WTC11 (cell line): ENCODE measurements around the gene GALNT7. TPM values are rescaled to one million over a fixed set of nuclear protein-coding genes. Genes with fewer than 3 reads are reported as not detected.

Experiments
- ATAC-seq: fragments of 200-7000 bp; cut with Tn5 transposase; 2 replicates; pipeline ENCODE4 v1.10.0; 2021; ENCODE audit warnings: mild to moderate bottlenecking, moderate library complexity
- CTCF ChIA-PET: fragments of 300-600 bp; sonication (Branson Sonifier 250); formaldehyde crosslinking; loops from one replicate; lab custom pipeline; 2021; ENCODE audit warnings: antibody characterized with exemption; lab: Charles Lee
- POLR2A ChIA-PET: fragments of 350-600 bp; sonication (Branson Sonifier 250); formaldehyde crosslinking; loops from one replicate; lab custom pipeline; 2021; ENCODE audit warnings: antibody characterized with exemption; lab: Charles Lee
- DNase-seq: peaks from one replicate; pipeline ENCODE4 v3.0.0; 2021; ENCODE audit warnings: low spot score
- H3K27ac Mint-ChIP-seq: 2 replicates; pipeline ENCODE4 v1.8.0; 2021; ENCODE audit warnings: mixed read lengths
- H3K27me3 Mint-ChIP-seq: 2 replicates; pipeline ENCODE4 v1.8.0; 2021; ENCODE audit warnings: low read depth, mild to moderate bottlenecking, moderate library complexity, mixed read lengths
- H3K36me3 Mint-ChIP-seq: 2 replicates; pipeline ENCODE4 v1.8.0; 2021; ENCODE audit warnings: mixed read lengths
- H3K4me1 Mint-ChIP-seq: 2 replicates; pipeline ENCODE4 v1.8.0; 2022; ENCODE audit warnings: mixed read lengths
- H3K4me3 Mint-ChIP-seq: 2 replicates; pipeline ENCODE4 v1.8.0; 2021; ENCODE audit warnings: mild to moderate bottlenecking, moderate library complexity, mixed read lengths
- H3K9me3 Mint-ChIP-seq: 2 replicates; pipeline ENCODE4 v1.8.0; 2021; ENCODE audit warnings: mixed read lengths
- ATF1 ChIP-seq: sonication (generic); formaldehyde crosslinking; IDR thresholded peaks from 2 replicates; pipeline ENCODE4 v1.8.1; 2023; ENCODE audit warnings: mild to moderate bottlenecking, moderate library complexity, missing genetic modification reagents
- CBFB ChIP-seq: sonication (generic); formaldehyde crosslinking; IDR thresholded peaks from 2 replicates; pipeline ENCODE4 v1.8.1; 2022; ENCODE audit warnings: mild to moderate bottlenecking, low read depth, missing genetic modification reagents
- CDX4 ChIP-seq: fragments of 250-450 bp; sonication (Bioruptor Pico); IDR thresholded peaks from 2 replicates; pipeline ENCODE4 v1.9.0; 2021; ENCODE audit warnings: moderate library complexity, mild to moderate bottlenecking, inconsistent platforms, borderline replicate concordance
- CREB1 ChIP-seq: sonication (generic); formaldehyde crosslinking; IDR thresholded peaks from 2 replicates; pipeline ENCODE4 v1.8.0; 2023; ENCODE audit warnings: mild to moderate bottlenecking, missing genetic modification reagents
- CTCF ChIP-seq: fragments of 200-600 bp; IDR thresholded peaks from 2 replicates; pipeline ENCODE4 v1.8.0; 2022; ENCODE audit warnings: antibody characterized with exemption
- ESRRA ChIP-seq: sonication (generic); formaldehyde crosslinking; IDR thresholded peaks from 2 replicates; pipeline ENCODE4 v1.8.1; 2022; ENCODE audit warnings: mild to moderate bottlenecking, missing genetic modification reagents, borderline replicate concordance
- ETV6 ChIP-seq: sonication (generic); formaldehyde crosslinking; IDR thresholded peaks from 2 replicates; pipeline ENCODE4 v1.8.1; 2022; ENCODE audit warnings: mild to moderate bottlenecking, missing genetic modification reagents
- FOXJ3 ChIP-seq: sonication (generic); formaldehyde crosslinking; IDR thresholded peaks from 2 replicates; pipeline ENCODE4 v1.9.0; 2021; ENCODE audit warnings: missing genetic modification reagents, mild to moderate bottlenecking, borderline replicate concordance
- FOXK1 ChIP-seq: sonication (generic); formaldehyde crosslinking; IDR thresholded peaks from 2 replicates; pipeline ENCODE4 v1.8.0; 2022; ENCODE audit warnings: mild to moderate bottlenecking, moderate library complexity, missing genetic modification reagents
- GTF2I ChIP-seq: fragments of 250-450 bp; sonication (Bioruptor Pico); conservative IDR thresholded peaks from 2 replicates; pipeline ENCODE4 v1.4.0; 2021; ENCODE audit warnings: mild to moderate bottlenecking
- MXD4 ChIP-seq: fragments of 250-450 bp; sonication (Bioruptor Pico); IDR thresholded peaks from 2 replicates; pipeline ENCODE4 v1.8.0; 2021; ENCODE audit warnings: mild to moderate bottlenecking, moderate library complexity, borderline replicate concordance
- MYBL2 ChIP-seq: sonication (generic); formaldehyde crosslinking; IDR thresholded peaks from 2 replicates; pipeline ENCODE4 v1.8.1; 2023; ENCODE audit warnings: mild to moderate bottlenecking, moderate library complexity, missing genetic modification reagents
- NR1H2 ChIP-seq: sonication (generic); formaldehyde crosslinking; IDR thresholded peaks from 2 replicates; pipeline ENCODE4 v1.9.0; 2021; ENCODE audit warnings: mild to moderate bottlenecking, moderate library complexity, missing genetic modification reagents
- PREB ChIP-seq: sonication (generic); formaldehyde crosslinking; IDR thresholded peaks from 2 replicates; pipeline ENCODE4 v1.8.1; 2022; ENCODE audit warnings: mild to moderate bottlenecking, missing genetic modification reagents, moderate library complexity, borderline replicate concordance
- SMAD3 ChIP-seq: sonication (generic); formaldehyde crosslinking; IDR thresholded peaks from 2 replicates; pipeline ENCODE4 v1.8.0; 2022; ENCODE audit warnings: missing genetic modification reagents, mild to moderate bottlenecking, borderline replicate concordance
- SOX15 ChIP-seq: fragments of 250-450 bp; sonication (Bioruptor Pico); IDR thresholded peaks from 2 replicates; pipeline ENCODE4 v1.9.0; 2021; ENCODE audit warnings: mild to moderate bottlenecking
- TEAD1 ChIP-seq: sonication (generic); formaldehyde crosslinking; IDR thresholded peaks from 2 replicates; pipeline ENCODE4 v1.8.0; 2022; ENCODE audit warnings: mild to moderate bottlenecking, missing genetic modification reagents
- TP53 ChIP-seq: sonication (generic); formaldehyde crosslinking; IDR thresholded peaks from 2 replicates; pipeline ENCODE4 v1.8.1; 2023; ENCODE audit warnings: mild to moderate bottlenecking, missing genetic modification reagents
- ZBTB21 ChIP-seq: sonication (generic); formaldehyde crosslinking; IDR thresholded peaks from 2 replicates; pipeline ENCODE4 v1.8.1; 2023; ENCODE audit warnings: mild to moderate bottlenecking, missing genetic modification reagents, borderline replicate concordance
- ZBTB43 ChIP-seq: sonication (generic); formaldehyde crosslinking; IDR thresholded peaks from 2 replicates; pipeline ENCODE4 v1.8.1; 2023; ENCODE audit warnings: mild to moderate bottlenecking, missing genetic modification reagents
- ZNF263 ChIP-seq: sonication (generic); formaldehyde crosslinking; IDR thresholded peaks from 2 replicates; pipeline ENCODE4 v1.8.1; 2022; ENCODE audit warnings: low read depth, mild to moderate bottlenecking, moderate library complexity, missing genetic modification reagents
- total RNA-seq: library from RNA; stranded (reverse); gene quantifications from 3 replicates; pipeline ENCODE4 v1.2.3, GENCODE V29; 2021
- TF ChIP-seq, protein P1 (sequence below): sonication (generic); formaldehyde crosslinking; conservative IDR thresholded peaks from 2 replicates; pipeline ENCODE4 v1.8.1; 2022; ENCODE audit warnings: mild to moderate bottlenecking, missing genetic modification reagents
- TF ChIP-seq, protein P2 (sequence below): sonication (generic); formaldehyde crosslinking; IDR thresholded peaks from 2 replicates; pipeline ENCODE4 v1.8.0; 2023; ENCODE audit warnings: missing genetic modification reagents

The GALNT7 gene
- total RNA-seq, 1 experiment from 2014 or later = 86.9 TPM

- Mint-ChIP-seq H3K4me1 (peaks cover 51% of the 10 kb centered on the region), H3K36me3 (no peaks in the 10 kb centered on the region), H3K27me3 (no peaks in the 10 kb centered on the region), H3K9me3 (no peaks in the 10 kb centered on the region), H3K27ac (no peak overlapping the region), H3K4me3 (no peak overlapping the region)
- TF ChIP-seq ETV6 (CRISPR knock-in tag) = no peak
- no peak for TF ChIP-seq MYBL2 (CRISPR knock-in tag)
- TF ChIP-seq ZBTB21 (CRISPR knock-in tag) = no peak
- TF ChIP-seq CTCF = no peak
- no peak for TF ChIP-seq NR1H2 (CRISPR knock-in tag)
- no peak for TF ChIP-seq ESRRA (CRISPR knock-in tag)
- TF ChIP-seq FOXJ3 (CRISPR knock-in tag) = no peak
- no peak for TF ChIP-seq TEAD1 (CRISPR knock-in tag)
- no peak for TF ChIP-seq ZNF263 (CRISPR knock-in tag)
- no peak for TF ChIP-seq MXD4 (CRISPR knock-in tag)
- TF ChIP-seq ATF1 = no peak
- peak; percentile 62 for ATAC-seq
- no peak for DNase-seq
- ChIA-PET CTCF (interaction anchor here (1.4 kb wide), 1 partner anchor 207 kb away, joined by 5 read pairs; no protein-coding TSS in a partner anchor), POLR2A (no interaction called here)
These were observed 63.3 kb downstream of the GALNT7 start for GRCh38 chr4:173231916-173232315.

GRCh38 chr4:173233857-173234256, 65.2 kb downstream of the GALNT7 start:
- no peak for ATAC-seq
- CTCF ChIA-PET = no interaction called here
- no peak overlapping the region for H3K27ac Mint-ChIP-seq

DNA sequence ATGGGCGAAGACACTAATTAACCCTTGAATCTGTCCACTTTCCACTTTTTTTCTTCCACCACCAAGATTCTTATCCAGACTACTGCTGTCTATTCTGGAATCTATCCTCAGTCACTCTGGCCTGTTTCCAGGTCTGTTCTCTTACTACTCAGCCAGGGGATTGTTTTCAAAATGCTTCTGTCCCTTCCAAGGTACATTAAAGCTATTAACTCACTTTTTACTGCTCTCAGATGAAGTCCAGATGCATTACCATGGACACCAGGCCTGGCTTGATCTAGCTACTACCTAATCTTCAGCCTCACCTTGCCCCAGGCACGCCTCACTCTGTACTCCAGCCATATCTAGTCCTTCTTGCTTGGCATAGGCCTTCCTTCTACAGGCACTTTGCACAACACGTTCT, 66.4 kb downstream of the GALNT7 start:
- no peak for DNase-seq
- ChIA-PET CTCF (no interaction called here), POLR2A (no interaction called here)
- H3K36me3 Mint-ChIP-seq = no peaks in the 10 kb centered on the region
- no peak overlapping the region for H3K4me3 Mint-ChIP-seq
- no peaks in the 10 kb centered on the region for H3K9me3 Mint-ChIP-seq
- H3K4me1 Mint-ChIP-seq = peaks cover 57% of the 10 kb centered on the region
- no peak for ATAC-seq
- H3K27ac Mint-ChIP-seq = no peak overlapping the region
- H3K27me3 Mint-ChIP-seq = no peaks in the 10 kb centered on the region
- TF ChIP-seq PREB (CRISPR knock-in tag) = no peak
- TF ChIP-seq ZBTB43 (CRISPR knock-in tag) = no peak
- TF ChIP-seq, protein P1, sequence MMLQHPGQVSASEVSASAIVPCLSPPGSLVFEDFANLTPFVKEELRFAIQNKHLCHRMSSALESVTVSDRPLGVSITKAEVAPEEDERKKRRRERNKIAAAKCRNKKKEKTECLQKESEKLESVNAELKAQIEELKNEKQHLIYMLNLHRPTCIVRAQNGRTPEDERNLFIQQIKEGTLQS (CRISPR knock-in tag) = no peak
- no peak for TF ChIP-seq CDX4 (CRISPR knock-in tag)
- TF ChIP-seq FOXK1 (CRISPR knock-in tag) = no peak
- TF ChIP-seq TP53 (CRISPR knock-in tag) = no peak

More at GRCh38 chr4:173233857-173234256, 65.2 kb downstream of the GALNT7 start:
- H3K4me3 Mint-ChIP-seq = no peak overlapping the region
- POLR2A ChIA-PET = no interaction called here
- peaks cover 51% of the 10 kb centered on the region for H3K4me1 Mint-ChIP-seq
- no peaks in the 10 kb centered on the region for H3K9me3 Mint-ChIP-seq
- no peak for DNase-seq
- no peaks in the 10 kb centered on the region for H3K36me3 Mint-ChIP-seq
- no peaks in the 10 kb centered on the region for H3K27me3 Mint-ChIP-seq
- TF ChIP-seq FOXK1 (CRISPR knock-in tag) = no peak
- TF ChIP-seq, protein P2, sequence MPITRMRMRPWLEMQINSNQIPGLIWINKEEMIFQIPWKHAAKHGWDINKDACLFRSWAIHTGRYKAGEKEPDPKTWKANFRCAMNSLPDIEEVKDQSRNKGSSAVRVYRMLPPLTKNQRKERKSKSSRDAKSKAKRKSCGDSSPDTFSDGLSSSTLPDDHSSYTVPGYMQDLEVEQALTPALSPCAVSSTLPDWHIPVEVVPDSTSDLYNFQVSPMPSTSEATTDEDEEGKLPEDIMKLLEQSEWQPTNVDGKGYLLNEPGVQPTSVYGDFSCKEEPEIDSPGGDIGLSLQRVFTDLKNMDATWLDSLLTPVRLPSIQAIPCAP = no peak
- no peak for TF ChIP-seq CREB1 (CRISPR knock-in tag)
- TF ChIP-seq CTCF = no peak
- TF ChIP-seq ZBTB21 (CRISPR knock-in tag) = no peak
- TF ChIP-seq GTF2I (CRISPR knock-in tag) = no peak
- no peak for TF ChIP-seq SOX15 (CRISPR knock-in tag)
- no peak for TF ChIP-seq CBFB (CRISPR knock-in tag)
- TF ChIP-seq SMAD3 = no peak
- TF ChIP-seq MYBL2 (CRISPR knock-in tag) = no peak
